HEK293 (cell line): ENCODE measurements around the gene SOS2.

Experiments
- BCL11B ChIP-seq: fragments of 450-650 bp; formaldehyde crosslinking; IDR thresholded peaks from 2 replicates; pipeline ENCODE4 v1.5.1; 2016; ENCODE audit warnings: low read depth, missing biosample characterization, missing genetic modification characterization
- GLIS2 ChIP-seq: fragments of 450-650 bp; formaldehyde crosslinking; IDR thresholded peaks from 2 replicates; pipeline ENCODE4 v1.5.1; 2016; ENCODE audit warnings: missing biosample characterization, missing genetic modification characterization
- IKZF3 ChIP-seq: fragments of 450-650 bp; IDR thresholded peaks from 2 replicates; pipeline ENCODE4 v1.5.0; 2018; ENCODE audit warnings: missing biosample characterization, mild to moderate bottlenecking, missing genetic modification characterization, moderate library complexity
- MEIS1 ChIP-seq: sonication (generic); formaldehyde crosslinking; IDR thresholded peaks from 2 replicates; pipeline ENCODE4 v1.8.1; 2022; ENCODE audit warnings: missing genetic modification reagents, mild to moderate bottlenecking, borderline replicate concordance
- OSR2 ChIP-seq: fragments of 450-650 bp; formaldehyde crosslinking; IDR thresholded peaks from 2 replicates; pipeline ENCODE4 v1.5.1; 2016; ENCODE audit warnings: missing biosample characterization, missing genetic modification characterization
- PATZ1 ChIP-seq: fragments of 450-650 bp; formaldehyde crosslinking; IDR thresholded peaks from 2 replicates; pipeline ENCODE4 v1.5.1; 2016; ENCODE audit warnings: missing biosample characterization, missing genetic modification characterization
- PBX3 ChIP-seq: sonication (generic); formaldehyde crosslinking; IDR thresholded peaks from 2 replicates; pipeline ENCODE4 v1.8.1; 2022; ENCODE audit warnings: mild to moderate bottlenecking, moderate library complexity, missing genetic modification reagents
- SCRT2 ChIP-seq: fragments of 450-650 bp; formaldehyde crosslinking; IDR thresholded peaks from 2 replicates; pipeline ENCODE4 v1.5.1; 2016; ENCODE audit warnings: missing biosample characterization, missing genetic modification characterization
- SP2 ChIP-seq: fragments of 450-650 bp; formaldehyde crosslinking; IDR thresholded peaks from 2 replicates; pipeline ENCODE4 v1.5.1; 2016; ENCODE audit warnings: missing biosample characterization, missing genetic modification characterization
- SP7 ChIP-seq: fragments of 450-650 bp; formaldehyde crosslinking; IDR thresholded peaks from 2 replicates; pipeline ENCODE4 v1.5.1; 2016; ENCODE audit warnings: missing biosample characterization, missing genetic modification characterization
- ZNF202 ChIP-seq: fragments of 450-650 bp; formaldehyde crosslinking; IDR thresholded peaks from 2 replicates; pipeline ENCODE4 v1.5.1; 2016; ENCODE audit warnings: missing biosample characterization, missing genetic modification characterization, borderline replicate concordance
- ZNF335 ChIP-seq: fragments of 450-650 bp; formaldehyde crosslinking; conservative IDR thresholded peaks from 2 replicates; pipeline ENCODE4 v1.5.1; 2016; ENCODE audit warnings: missing biosample characterization, missing genetic modification characterization
- ZNF514 ChIP-seq: fragments of 450-650 bp; formaldehyde crosslinking; IDR thresholded peaks from 2 replicates; pipeline ENCODE4 v1.5.1; 2016; ENCODE audit warnings: missing biosample characterization, missing genetic modification characterization
- ZNF530 ChIP-seq: fragments of 450-650 bp; formaldehyde crosslinking; IDR thresholded peaks from 2 replicates; pipeline ENCODE4 v1.5.1; 2016; ENCODE audit warnings: low read depth, missing biosample characterization, missing genetic modification characterization
- ZNF548 ChIP-seq: fragments of 450-650 bp; formaldehyde crosslinking; IDR thresholded peaks from 2 replicates; pipeline ENCODE4 v1.5.1; 2016; ENCODE audit warnings: missing biosample characterization, missing genetic modification characterization
- ZNF596 ChIP-seq: fragments of 450-650 bp; IDR thresholded peaks from 2 replicates; pipeline ENCODE4 v1.5.0; 2018; ENCODE audit warnings: missing biosample characterization, mild to moderate bottlenecking, missing genetic modification characterization, moderate library complexity
- ZNF600 ChIP-seq: fragments of 450-650 bp; formaldehyde crosslinking; IDR thresholded peaks from 2 replicates; pipeline ENCODE4 v1.5.1; 2016; ENCODE audit warnings: missing biosample characterization, missing genetic modification characterization
- ZNF610 ChIP-seq: fragments of 450-650 bp; formaldehyde crosslinking; IDR thresholded peaks from 2 replicates; pipeline ENCODE4 v1.5.1; 2016; ENCODE audit warnings: missing biosample characterization, missing genetic modification characterization, borderline replicate concordance
- ZNF629 ChIP-seq: fragments of 450-650 bp; formaldehyde crosslinking; IDR thresholded peaks from 2 replicates; pipeline ENCODE4 v1.5.1; 2017; ENCODE audit warnings: missing biosample characterization, missing genetic modification characterization
- ZNF654 ChIP-seq: fragments of 450-650 bp; formaldehyde crosslinking; IDR thresholded peaks from 2 replicates; pipeline ENCODE4 v1.5.1; 2016; ENCODE audit warnings: low read depth, missing biosample characterization, missing genetic modification characterization
- ZNF664 ChIP-seq: fragments of 450-650 bp; formaldehyde crosslinking; IDR thresholded peaks from 2 replicates; pipeline ENCODE4 v1.5.1; 2016; ENCODE audit warnings: missing biosample characterization, missing genetic modification characterization
- ZNF747 ChIP-seq: fragments of 450-650 bp; formaldehyde crosslinking; IDR thresholded peaks from 2 replicates; pipeline ENCODE4 v1.5.1; 2016; ENCODE audit warnings: missing biosample characterization, missing genetic modification characterization
- ZNF776 ChIP-seq: fragments of 450-650 bp; formaldehyde crosslinking; IDR thresholded peaks from 2 replicates; pipeline ENCODE4 v1.5.0; 2017; ENCODE audit warnings: missing biosample characterization, missing genetic modification characterization, borderline replicate concordance
- ZNF791 ChIP-seq: fragments of 450-650 bp; formaldehyde crosslinking; IDR thresholded peaks from 2 replicates; pipeline ENCODE4 v1.5.1; 2016; ENCODE audit warnings: missing biosample characterization, missing genetic modification characterization
- ZSCAN23 ChIP-seq: fragments of 450-650 bp; formaldehyde crosslinking; IDR thresholded peaks from 2 replicates; pipeline ENCODE4 v1.5.1; 2016; ENCODE audit warnings: missing biosample characterization, missing genetic modification characterization
- ZXDB ChIP-seq: fragments of 450-650 bp; formaldehyde crosslinking; IDR thresholded peaks from 2 replicates; pipeline ENCODE4 v1.5.1; 2016; ENCODE audit warnings: missing biosample characterization, missing genetic modification characterization
- TF ChIP-seq, protein P1 (sequence below): fragments of 450-650 bp; formaldehyde crosslinking; IDR thresholded peaks from 2 replicates; pipeline ENCODE4 v1.5.1; 2016; ENCODE audit warnings: missing biosample characterization, missing genetic modification characterization
- TF ChIP-seq, protein P2 (sequence below): fragments of 450-650 bp; formaldehyde crosslinking; IDR thresholded peaks from 2 replicates; pipeline ENCODE4 v1.5.1; 2016; ENCODE audit warnings: missing biosample characterization, missing genetic modification characterization
- TF ChIP-seq, protein P3 (sequence below): fragments of 450-650 bp; formaldehyde crosslinking; IDR thresholded peaks from 2 replicates; pipeline ENCODE4 v1.5.1; 2016; ENCODE audit warnings: missing biosample characterization, missing genetic modification characterization

The SOS2 gene

DNA sequence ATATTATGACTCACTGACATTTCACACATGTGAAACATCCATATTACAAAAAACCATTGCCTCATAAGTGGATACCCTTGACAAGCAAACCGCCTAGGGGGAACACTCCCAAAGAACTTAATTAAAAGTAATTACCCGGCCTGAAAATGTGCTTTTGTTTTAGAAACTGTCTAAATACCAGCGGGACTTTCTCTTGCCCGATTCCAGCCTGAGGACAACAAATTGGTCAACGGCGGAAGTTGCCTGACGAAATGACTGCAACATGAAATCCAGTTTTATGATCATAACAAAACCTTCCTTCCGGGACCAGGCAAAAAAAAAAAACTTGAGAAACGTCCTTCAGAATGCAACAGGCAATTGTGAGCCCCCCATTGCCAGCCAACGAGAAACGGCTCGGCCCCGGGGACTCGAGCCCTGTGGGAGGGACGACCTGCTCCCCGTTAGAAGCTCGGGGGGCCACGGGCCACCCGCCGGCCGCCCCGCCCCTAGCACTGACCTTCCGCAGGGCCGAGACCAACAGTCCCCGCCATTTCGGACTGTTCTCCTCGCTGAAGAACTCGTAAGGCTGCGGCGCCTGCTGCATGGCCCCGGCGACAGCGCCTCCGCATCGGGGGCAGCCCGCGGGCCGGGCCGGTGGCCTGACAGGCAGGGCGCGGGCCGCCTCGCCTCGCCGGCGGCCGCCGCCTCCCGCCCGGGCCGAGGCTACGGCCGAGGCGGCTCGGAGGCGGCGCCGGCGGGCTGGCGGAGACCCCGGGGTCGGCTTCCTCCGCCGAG lies 490 bp downstream of the SOS2 start (continued):
- TF ChIP-seq ZNF548 (tag by site-specific recombination) (no peak), PATZ1 (tag by site-specific recombination) (peak; percentile 76), ZNF335 (tag by site-specific recombination) (peak; percentile 95), BCL11B (tag by site-specific recombination) (no peak), ZXDB (tag by site-specific recombination) (0 out of 2 replicates have a peak, but pooled peaks have one; percentile 18), SCRT2 (tag by site-specific recombination) (peak; percentile 75), ZSCAN23 (tag by site-specific recombination) (no peak), ZNF514 (tag by site-specific recombination) (no peak), ZNF600 (tag by site-specific recombination) (no peak), ZNF530 (tag by site-specific recombination) (no peak), OSR2 (tag by site-specific recombination) (no peak), ZNF610 (no peak), IKZF3 (no peak), ZNF202 (tag by site-specific recombination) (no peak), MEIS1 (CRISPR knock-in tag) (no peak), SP7 (tag by site-specific recombination) (0 out of 2 replicates have a peak, but pooled peaks have one; percentile 13), ZNF747 (tag by site-specific recombination) (no peak), GLIS2 (peak; percentile 67), SP2 (tag by site-specific recombination) (peak; percentile 55), ZNF629 (tag by site-specific recombination) (peak; percentile 68), ZNF654 (no peak), ZNF776 (no peak), ZNF596 (tag by site-specific recombination) (no peak), ZNF664 (no peak), ZNF791 (no peak), PBX3 (CRISPR knock-in tag) (no peak)
- TF ChIP-seq, protein P1, sequence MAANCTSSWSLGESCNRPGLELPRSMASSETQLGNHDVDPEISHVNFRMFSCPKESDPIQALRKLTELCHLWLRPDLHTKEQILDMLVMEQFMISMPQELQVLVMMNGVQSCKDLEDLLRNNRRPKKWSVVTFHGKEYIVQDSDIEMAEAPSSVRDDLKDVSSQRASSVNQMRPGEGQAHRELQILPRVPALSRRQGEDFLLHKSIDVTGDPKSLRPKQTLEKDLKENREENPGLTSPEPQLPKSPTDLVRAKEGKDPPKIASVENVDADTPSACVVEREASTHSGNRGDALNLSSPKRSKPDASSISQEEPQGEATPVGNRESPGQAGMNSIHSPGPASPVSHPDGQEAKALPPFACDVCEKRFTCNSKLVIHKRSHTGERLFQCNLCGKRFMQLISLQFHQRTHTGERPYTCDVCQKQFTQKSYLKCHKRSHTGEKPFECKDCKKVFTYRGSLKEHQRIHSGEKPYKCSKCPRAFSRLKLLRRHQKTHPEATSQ (tag by site-specific recombination) = no peak
- TF ChIP-seq, protein P2, sequence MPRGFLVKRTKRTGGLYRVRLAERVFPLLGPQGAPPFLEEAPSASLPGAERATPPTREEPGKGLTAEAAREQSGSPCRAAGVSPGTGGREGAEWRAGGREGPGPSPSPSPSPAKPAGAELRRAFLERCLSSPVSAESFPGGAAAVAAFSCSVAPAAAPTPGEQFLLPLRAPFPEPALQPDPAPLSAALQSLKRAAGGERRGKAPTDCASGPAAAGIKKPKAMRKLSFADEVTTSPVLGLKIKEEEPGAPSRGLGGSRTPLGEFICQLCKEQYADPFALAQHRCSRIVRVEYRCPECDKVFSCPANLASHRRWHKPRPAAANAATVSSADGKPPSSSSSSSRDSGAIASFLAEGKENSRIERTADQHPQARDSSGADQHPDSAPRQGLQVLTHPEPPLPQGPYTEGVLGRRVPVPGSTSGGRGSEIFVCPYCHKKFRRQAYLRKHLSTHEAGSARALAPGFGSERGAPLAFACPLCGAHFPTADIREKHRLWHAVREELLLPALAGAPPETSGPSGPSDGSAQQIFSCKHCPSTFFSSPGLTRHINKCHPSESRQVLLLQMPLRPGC (tag by site-specific recombination) = no peak
- TF ChIP-seq, protein P3, sequence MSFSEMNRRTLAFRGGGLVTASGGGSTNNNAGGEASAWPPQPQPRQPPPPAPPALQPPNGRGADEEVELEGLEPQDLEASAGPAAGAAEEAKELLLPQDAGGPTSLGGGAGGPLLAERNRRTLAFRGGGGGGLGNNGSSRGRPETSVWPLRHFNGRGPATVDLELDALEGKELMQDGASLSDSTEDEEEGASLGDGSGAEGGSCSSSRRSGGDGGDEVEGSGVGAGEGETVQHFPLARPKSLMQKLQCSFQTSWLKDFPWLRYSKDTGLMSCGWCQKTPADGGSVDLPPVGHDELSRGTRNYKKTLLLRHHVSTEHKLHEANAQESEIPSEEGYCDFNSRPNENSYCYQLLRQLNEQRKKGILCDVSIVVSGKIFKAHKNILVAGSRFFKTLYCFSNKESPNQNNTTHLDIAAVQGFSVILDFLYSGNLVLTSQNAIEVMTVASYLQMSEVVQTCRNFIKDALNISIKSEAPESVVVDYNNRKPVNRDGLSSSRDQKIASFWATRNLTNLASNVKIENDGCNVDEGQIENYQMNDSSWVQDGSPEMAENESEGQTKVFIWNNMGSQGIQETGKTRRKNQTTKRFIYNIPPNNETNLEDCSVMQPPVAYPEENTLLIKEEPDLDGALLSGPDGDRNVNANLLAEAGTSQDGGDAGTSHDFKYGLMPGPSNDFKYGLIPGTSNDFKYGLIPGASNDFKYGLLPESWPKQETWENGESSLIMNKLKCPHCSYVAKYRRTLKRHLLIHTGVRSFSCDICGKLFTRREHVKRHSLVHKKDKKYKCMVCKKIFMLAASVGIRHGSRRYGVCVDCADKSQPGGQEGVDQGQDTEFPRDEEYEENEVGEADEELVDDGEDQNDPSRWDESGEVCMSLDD = 0 out of 2 replicates have a peak, but pooled peaks have one; percentile 28
